H1 (cell line): ENCODE data around the gene ZNF407. TPM values are rescaled to one million over a fixed set of nuclear protein-coding genes. Genes with fewer than 3 reads are reported as not detected.

ENCODE experiments used
- CTCF ChIA-PET: fragments of 300-600 bp; sonication (Branson Sonifier 250); formaldehyde crosslinking; loops from one replicate; lab custom pipeline; 2021; ENCODE audit not compliant: partially characterized antibody; lab: Charles Lee
- POLR2A ChIA-PET: fragments of 300-600 bp; sonication (Branson Sonifier 250); formaldehyde crosslinking; loops from one replicate; lab custom pipeline; 2021; ENCODE audit warnings: inconsistent platforms; ENCODE audit not compliant: partially characterized antibody; lab: Charles Lee
- DNase-seq, 2 experiments: peaks; one replicate each; pipeline versions ENCODE4 v3.0.0 to v3.0.0-alpha.2; 2010 to 2022; ENCODE audit warnings: low spot score in 2 of 2, low read depth in 1 of 2, mixed read lengths in 1 of 2
- FAIRE-seq: peaks from 2 replicates; lab custom pipeline; 2011; peaks lifted over from hg19 to GRCh38; lab: Jason Lieb, UNC
- H2AFZ ChIP-seq: 2 replicates; pipeline ENCODE4 v1.8.1; 2012; ENCODE audit warnings: low read length, inconsistent platforms
- H2AK5ac ChIP-seq: 2 replicates; pipeline ENCODE4 v1.6.1; 2013; ENCODE audit warnings: low read depth, low read length
- H2BK120ac ChIP-seq: replicated peaks from 2 replicates; pipeline ENCODE3; 2013; ENCODE audit warnings: low read depth, low read length, inconsistent platforms
- H2BK12ac ChIP-seq: 2 replicates; pipeline ENCODE4 v1.6.1; 2013; ENCODE audit warnings: low read depth, low read length
- H2BK15ac ChIP-seq: 2 replicates; pipeline ENCODE4 v1.6.1; 2013; ENCODE audit warnings: low read length
- H2BK20ac ChIP-seq: 2 replicates; pipeline ENCODE4 v1.6.1; 2013; ENCODE audit warnings: low read length
- H2BK5ac ChIP-seq: 2 replicates; pipeline ENCODE4 v1.6.1; 2013; ENCODE audit warnings: low read depth, low read length
- H3K14ac ChIP-seq: 2 replicates; pipeline ENCODE4 v1.6.1; 2013; ENCODE audit warnings: inconsistent platforms; ENCODE audit not compliant: insufficient read length
- H3K18ac ChIP-seq: 2 replicates; pipeline ENCODE4 v1.6.1; 2013; ENCODE audit warnings: low read length; ENCODE audit errors: extremely low read depth
- H3K23ac ChIP-seq: 2 replicates; pipeline ENCODE4 v1.6.1; 2013; ENCODE audit warnings: inconsistent platforms; ENCODE audit not compliant: insufficient read length
- H3K23me2 ChIP-seq: 2 replicates; pipeline ENCODE4 v1.6.1; 2013; ENCODE audit warnings: low read depth, low read length
- H3K27ac ChIP-seq: 2 replicates; pipeline ENCODE4 v1.6.1; 2011; ENCODE audit warnings: low read depth, low read length, inconsistent platforms
- H3K27me3 ChIP-seq, 4 experiments: replicated peaks in 1 of 4; 1 replicate in 1 of 4; 2 replicates in 3 of 4; pipeline versions ENCODE4 v1.6.1 to v1.8.1; 2011 to 2013; ENCODE audit warnings: low read length in 3 of 4, mild to moderate bottlenecking in 3 of 4, inconsistent platforms in 2 of 4, mixed read lengths in 2 of 4, moderate library complexity in 1 of 4; ENCODE audit not compliant: control insufficient read depth in 3 of 4, insufficient read depth in 3 of 4; ENCODE audit errors: extremely low read depth in 1 of 4
- H3K36me3 ChIP-seq, 4 experiments: 2 replicates each; pipeline versions ENCODE4 v1.6.1 to v1.8.1; 2011 to 2013; ENCODE audit warnings: mild to moderate bottlenecking in 4 of 4, low read length in 3 of 4, moderate library complexity in 2 of 4, control low read depth in 1 of 4, inconsistent platforms in 1 of 4; ENCODE audit not compliant: insufficient read depth in 4 of 4, control insufficient read depth in 2 of 4
- H3K4ac ChIP-seq: replicated peaks from 2 replicates; pipeline ENCODE3; 2013; ENCODE audit warnings: low read length, low read depth, mixed read lengths, inconsistent platforms; ENCODE audit not compliant: insufficient read length
- H3K4me1 ChIP-seq, 4 experiments: replicated peaks in 1 of 4; 1 replicate in 1 of 4; 2 replicates in 3 of 4; pipeline versions ENCODE4 v1.6.1 to v1.8.1; 2011 to 2013; ENCODE audit warnings: low read length in 3 of 4, inconsistent platforms in 2 of 4, mixed read lengths in 1 of 4; ENCODE audit not compliant: insufficient read depth in 4 of 4, control insufficient read depth in 3 of 4
- H3K4me2 ChIP-seq, 2 experiments: 2 replicates each; pipeline versions ENCODE4 v1.6.1 to v1.8.1; 2011 to 2013; ENCODE audit warnings: low read depth in 2 of 2, low read length in 2 of 2, control low read depth in 1 of 2, inconsistent platforms in 1 of 2, mild to moderate bottlenecking in 1 of 2; ENCODE audit not compliant: insufficient read depth in 1 of 2
- H3K4me3 ChIP-seq, 4 experiments: fragments of 200-600, 300-600 bp in 1 of 4; sonication (generic), shearing (Covaris generic), sonication (Bioruptor Twin) in 1 of 4; 2 replicates each; pipeline versions ENCODE4 v1.5.1 to v1.8.1; 2011 to 2016; ENCODE audit warnings: low read length in 4 of 4, low read depth in 3 of 4, control low read depth in 2 of 4, inconsistent platforms in 2 of 4, mild to moderate bottlenecking in 2 of 4, mixed read lengths in 1 of 4, moderate library complexity in 1 of 4; ENCODE audit not compliant: insufficient read depth in 2 of 4; ENCODE audit errors: extremely low read depth in 1 of 4
- H3K56ac ChIP-seq: replicated peaks from 2 replicates; pipeline ENCODE3; 2013; ENCODE audit warnings: low read depth, mild to moderate bottlenecking, mixed read lengths, low read length, inconsistent platforms; ENCODE audit not compliant: insufficient read length
- H3K79me1 ChIP-seq: 2 replicates; pipeline ENCODE4 v1.6.1; 2013; ENCODE audit warnings: low read depth, low read length, control low read depth
- H3K79me2 ChIP-seq, 2 experiments: 2 replicates each; pipeline versions ENCODE4 v1.6.1 to v1.8.1; 2012 to 2013; ENCODE audit warnings: low read length in 2 of 2, mild to moderate bottlenecking in 2 of 2, inconsistent platforms in 1 of 2; ENCODE audit not compliant: insufficient read depth in 2 of 2, control insufficient read depth in 1 of 2
- H3K9ac ChIP-seq, 4 experiments: replicated peaks in 1 of 4; 1 replicate in 1 of 4; 2 replicates in 3 of 4; pipeline versions ENCODE4 v1.6.1 to v1.8.1; 2011 to 2013; ENCODE audit warnings: low read depth in 3 of 4, low read length in 3 of 4, control low read depth in 2 of 4, mild to moderate bottlenecking in 2 of 4, moderate library complexity in 2 of 4, inconsistent platforms in 1 of 4; ENCODE audit errors: extremely low read depth in 1 of 4
- H3K9me3 ChIP-seq, 2 experiments: 2 replicates each; pipeline versions ENCODE4 v1.6.1 to v1.8.1; 2012 to 2013; ENCODE audit warnings: mild to moderate bottlenecking in 2 of 2, moderate library complexity in 2 of 2, control low read depth in 1 of 2, inconsistent platforms in 1 of 2, low read depth in 1 of 2, low read length in 1 of 2, mixed read lengths in 1 of 2; ENCODE audit not compliant: insufficient read depth in 2 of 2
- H4K20me1 ChIP-seq, 2 experiments: replicated peaks in 1 of 2; 2 replicates each; pipeline versions ENCODE3 to v1.8.1; 2011 to 2013; ENCODE audit warnings: inconsistent platforms in 2 of 2, low read length in 2 of 2, mild to moderate bottlenecking in 1 of 2; ENCODE audit not compliant: insufficient read depth in 2 of 2, control insufficient read depth in 1 of 2
- H4K5ac ChIP-seq: 2 replicates; pipeline ENCODE4 v1.6.1; 2013; ENCODE audit warnings: low read length, low read depth, mixed read lengths, inconsistent platforms; ENCODE audit not compliant: insufficient read length
- H4K8ac ChIP-seq: 2 replicates; pipeline ENCODE4 v1.8.0; 2013; ENCODE audit warnings: mild to moderate bottlenecking, moderate library complexity, low read length, inconsistent platforms; ENCODE audit not compliant: insufficient read depth; ENCODE audit errors: extremely low read depth
- H4K91ac ChIP-seq: replicated peaks from 2 replicates; pipeline ENCODE3; 2013; ENCODE audit warnings: low read length, mixed read lengths, inconsistent platforms; ENCODE audit not compliant: insufficient read length
- CHD2 ChIP-seq: IDR thresholded peaks from 2 replicates; pipeline ENCODE4 v1.6.1; 2012; ENCODE audit warnings: low read length, improper control_type of control experiment
- RBBP5 ChIP-seq: IDR thresholded peaks from 2 replicates; pipeline ENCODE4 v1.7.1; 2012; ENCODE audit warnings: low read depth, mild to moderate bottlenecking, inconsistent platforms, low read length, moderate library complexity, borderline replicate concordance
- SAP30 ChIP-seq: fragments of 300-600 bp; sonication (generic); IDR thresholded peaks from 2 replicates; pipeline ENCODE4 v1.7.1; 2012; ENCODE audit warnings: low read length, moderate library complexity, mild to moderate bottlenecking, inconsistent platforms; ENCODE audit not compliant: insufficient read depth, insufficient replicate concordance
- TAF7 ChIP-seq: optimal IDR thresholded peaks from 2 replicates; pipeline ENCODE3; 2011; ENCODE audit warnings: low read depth, mild to moderate bottlenecking, inconsistent platforms, low read length, moderate library complexity, borderline replicate concordance
- TCF12 ChIP-seq: IDR thresholded peaks from 2 replicates; pipeline ENCODE4 v1.6.1; 2011; ENCODE audit warnings: low read depth, mild to moderate bottlenecking, low read length
- WGBS, 2 experiments: shearing (Covaris generic) in 1 of 2; methylation state at CpG; one replicate each; pipeline versions ENCODE4 v1.1.6 to v1.1.7; 2013 to 2015; ENCODE audit warnings: low lambda C conversion rate in 2 of 2, mixed read lengths in 2 of 2, inconsistent platforms in 1 of 2, low coverage in 1 of 2, missing lambda C conversion rate in 1 of 2; ENCODE audit not compliant: insufficient replicate concordance in 2 of 2, insufficient coverage in 1 of 2, insufficient read length in 1 of 2; ENCODE audit errors: extremely low coverage in 1 of 2, missing lambda C conversion rate in 1 of 2; 5-methylcytosine and 5-hydroxymethylcytosine counted together
- polyA plus RNA-seq, 7 experiments: library from polyadenylated mRNA; depleted of rRNA in 3 of 7; stranded (reverse) in 5 of 7; unstranded in 2 of 7; fragments of >200 nt in 5 of 7; fragments of 200-250 nt in 2 of 7; gene quantifications; 1 replicate in 5 of 7; 2 replicates in 1 of 7; 4 replicates in 1 of 7; pipeline versions ENCODE4 v1.2.1 to v1.2.3, GENCODE V29; 2011 to 2013; ENCODE audit warnings: missing spikeins in 2 of 7, mixed read lengths in 2 of 7
- total RNA-seq: library from RNA; stranded (reverse); fragmentation: NEBNext Ultra II Directional; extraction: Animal tissue kit (Norgen Biotek cat#: 25700); gene quantifications from 2 replicates; pipeline ENCODE4 v1.2.1, GENCODE V29; 2021

ZNF407 gene
- total and polyA plus RNA-seq, 2 of the 8 experiments (the other 6 are each of a cell fraction or from before 2014, with no cell fraction given): 1.5 to 6.8 TPM

DNA sequence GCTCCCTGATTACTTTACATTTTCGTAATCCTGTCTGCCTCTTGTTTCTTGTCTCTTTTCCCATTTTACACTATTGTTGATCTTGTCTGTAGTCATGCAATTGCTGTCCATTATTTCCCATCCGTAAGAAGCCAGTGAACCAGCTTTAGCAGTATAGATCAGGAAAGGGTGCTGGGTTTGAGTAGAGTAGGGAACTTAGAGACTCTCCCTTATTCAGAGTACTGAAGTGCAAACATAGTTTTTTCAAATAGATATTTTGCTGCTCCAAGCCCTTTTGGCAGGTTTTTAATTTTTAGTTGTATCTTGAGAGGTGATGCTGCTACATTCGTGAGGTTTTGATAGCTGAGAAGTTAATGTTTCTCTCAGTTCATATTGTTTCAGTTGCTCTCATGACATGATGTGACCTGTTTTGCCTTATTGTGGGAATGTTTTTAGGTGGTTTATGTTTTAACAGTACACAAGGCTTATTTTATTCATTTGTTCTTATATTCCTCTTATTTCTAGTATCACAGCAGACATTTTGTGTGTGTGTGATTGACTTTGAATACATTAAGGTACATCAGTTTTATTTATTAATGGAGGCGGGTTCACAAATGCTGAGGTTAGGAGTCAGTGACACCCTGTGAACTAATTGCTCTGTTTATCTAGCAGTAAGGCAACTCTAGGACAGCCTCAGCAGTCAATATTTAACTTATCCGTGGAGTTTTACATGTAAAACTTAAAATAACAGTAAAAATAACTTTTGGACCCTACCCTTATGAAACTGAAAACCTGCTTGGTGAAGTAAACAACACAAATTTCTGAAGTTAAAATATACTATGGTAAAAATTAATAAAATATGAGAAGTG is 118.4 kb downstream of the ZNF407 start:
- FAIRE-seq (no peak), DNase-seq (no peak)
- H3K9ac ChIP-seq: no peak overlapping the region
- no peak overlapping the region for H4K5ac ChIP-seq
- no peaks in the 10 kb centered on the region for H3K27me3 ChIP-seq
- H2BK20ac ChIP-seq: no peak overlapping the region
- ChIA-PET POLR2A (no interaction called here), CTCF (no interaction called here)
- no peak overlapping the region for H2AK5ac ChIP-seq
- H3K4me2 ChIP-seq: no peak overlapping the region
- WGBS, 2 experiments: 76% methylated on average over 5 of the region's 5 CpGs; no CpG with 5 or more reads in 1 of the 2 experiments
- no peak overlapping the region for H4K8ac ChIP-seq
- no peak overlapping the region for H3K4ac ChIP-seq
- H4K91ac ChIP-seq: no peak overlapping the region
- no peaks in the 10 kb centered on the region; the same call in 1 of the 2 replicates for H3K79me1 ChIP-seq
- H3K36me3 ChIP-seq: no peaks in the 10 kb centered on the region; a peak in 1 of 8 replicates
- no peak overlapping the region for H3K4me3 ChIP-seq
- no peak for TF ChIP-seq RBBP5
- TF ChIP-seq TCF12: no peak
- TF ChIP-seq SAP30: no peak
- no peak for TF ChIP-seq CHD2
- no peak for TF ChIP-seq TAF7
- H2BK12ac ChIP-seq: no peak overlapping the region
- no peak overlapping the region for H2BK120ac ChIP-seq
- H3K27ac ChIP-seq: no peak overlapping the region
- H2BK5ac ChIP-seq: no peak overlapping the region
- no peaks in the 10 kb centered on the region for H3K79me2 ChIP-seq
- H3K4me1 ChIP-seq: peaks cover 0 to 3% (median 0%) of the 10 kb centered on the region in 4 experiments; a peak in 1 of 7 replicates
- no peak overlapping the region for H3K56ac ChIP-seq
- no peaks in the 10 kb centered on the region for H3K23me2 ChIP-seq
- H4K20me1 ChIP-seq: no peaks in the 10 kb centered on the region
- no peak overlapping the region for H3K14ac ChIP-seq
- H2AFZ ChIP-seq: no peak overlapping the region
- no peaks in the 10 kb centered on the region for H3K9me3 ChIP-seq
- H2BK15ac ChIP-seq: no peak overlapping the region
- no peak overlapping the region for H3K23ac ChIP-seq
- no peak overlapping the region for H3K18ac ChIP-seq
